ENCODE measurements around the gene SLC9A2. TPM values are rescaled to one million over a fixed set of nuclear protein-coding genes. Genes with fewer than 3 reads are reported as not detected.
A peak's percentile ranks its signal among the peaks of the same experiment; 100 is the strongest.

Gene SLC9A2
- total and polyA plus RNA-seq, 8 donors: 0.02 to 0.22 (median 0.06) TPM; not detected in 4

DNA sequence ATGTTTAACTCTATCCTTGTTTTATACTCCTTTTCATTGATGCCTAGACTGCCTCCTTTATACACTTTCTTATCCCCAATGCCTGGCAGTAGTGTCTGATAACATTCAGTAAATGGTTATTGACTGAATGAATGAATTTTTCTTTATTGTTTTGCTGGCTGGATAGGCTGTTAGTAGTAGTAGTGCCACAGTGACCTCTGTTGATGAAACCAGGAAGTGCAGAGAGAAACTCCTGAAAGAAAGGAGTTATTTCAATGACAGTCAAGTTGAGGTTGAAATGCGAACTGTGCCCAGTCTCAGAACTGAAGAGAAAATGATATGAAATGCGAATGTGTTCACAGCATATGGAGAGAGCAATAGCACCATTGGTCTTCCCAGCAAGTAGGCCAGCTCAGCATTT, 26.8 kb upstream of the SLC9A2 start:
- Histone ChIP-seq H3K4me3 (no peak overlapping the region), H3K36me3 (no peaks in the 10 kb centered on the region), H3K4me1 (no peaks in the 10 kb centered on the region), H3K27me3 (no peaks in the 10 kb centered on the region), H3K9me3 (no peaks in the 10 kb centered on the region), H3K27ac (no peak overlapping the region)
- FAIRE-seq (no peak), DNase-seq (no peak), ATAC-seq (peak in 2 of 4 donors; percentile 29 to 41)
- 77 to 87% methylated on average over 2 of the region's 2 CpGs for WGBS, 2 donors
- intact Hi-C loops (cut with DNase I): no loop called here
- no peak for TF ChIP-seq CTCF (IDR thresholded peaks at IDR 0.05)

GRCh38 chr2:102593516-102593915, 25.8 kb upstream of the SLC9A2 start:
- TF ChIP-seq CTCF (IDR thresholded peaks at IDR 0.05): no peak
- Histone ChIP-seq H3K4me1 (no peaks in the 10 kb centered on the region), H3K27me3 (no peaks in the 10 kb centered on the region), H3K36me3 (no peaks in the 10 kb centered on the region), H3K27ac (no peak overlapping the region), H3K9me3 (no peaks in the 10 kb centered on the region), H3K4me3 (no peak overlapping the region)
- ATAC-seq (no peak), DNase-seq (no peak), FAIRE-seq (no peak)
- intact Hi-C loops (cut with DNase I): no loop called here
- WGBS, 2 donors: 16 to 25% methylated on average over 3 of the region's 3 CpGs

- no peak overlapping the region for H3K4me3 ChIP-seq
- intact Hi-C loops (cut with DNase I): no loop called here
- no peak for DNase-seq
- ATAC-seq: no peak
- 71 to 83% methylated on average over 6 of the region's 6 CpGs for WGBS, 2 donors
- no peak for TF ChIP-seq CTCF (IDR thresholded peaks at IDR 0.05)
- no peak for FAIRE-seq
- H3K4me1 ChIP-seq: no peaks in the 10 kb centered on the region
- H3K27ac ChIP-seq: no peak overlapping the region
- no peaks in the 10 kb centered on the region for H3K27me3 ChIP-seq
- H3K9me3 ChIP-seq: no peaks in the 10 kb centered on the region
- no peaks in the 10 kb centered on the region for H3K36me3 ChIP-seq
These were observed 24.8 kb upstream of the SLC9A2 start for GRCh38 chr2:102594445-102595016.

DNA sequence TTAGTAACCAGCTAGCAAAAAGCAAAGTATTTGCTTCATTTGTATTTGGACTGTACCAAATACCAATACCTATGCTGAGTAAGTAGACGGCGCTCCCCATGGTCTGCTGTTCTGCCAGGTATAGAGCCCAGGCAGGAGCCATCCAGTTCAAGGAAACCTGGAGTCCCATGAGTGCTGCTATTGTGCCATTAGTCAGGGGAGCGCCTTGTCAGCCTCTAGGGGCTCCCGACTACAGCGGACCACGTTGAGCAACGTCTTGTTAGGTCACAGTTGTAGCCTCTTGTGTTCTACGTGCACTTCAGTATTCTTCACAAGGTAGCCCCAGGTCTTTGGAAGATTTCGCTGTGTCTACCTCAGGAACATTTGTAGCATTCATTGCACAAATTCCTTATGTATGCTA, 21.6 kb upstream of the SLC9A2 start:
- FAIRE-seq: no peak

More for the DNA sequence above, 21.6 kb upstream of the SLC9A2 start:
- no peaks in the 10 kb centered on the region for H3K36me3 ChIP-seq
- DNase-seq (no peak), ATAC-seq (no peak)
- no peaks in the 10 kb centered on the region for H3K27me3 ChIP-seq
- WGBS, 2 donors: 63 to 65% methylated on average over 9 of the region's 9 CpGs
- H3K9me3 ChIP-seq: no peaks in the 10 kb centered on the region
- no peaks in the 10 kb centered on the region for H3K4me1 ChIP-seq
- TF ChIP-seq CTCF (IDR thresholded peaks at IDR 0.05): no peak
- intact Hi-C loops (cut with DNase I): no loop called here
- H3K4me3 ChIP-seq: no peak overlapping the region
- H3K27ac ChIP-seq: no peak overlapping the region
